Adipocyte (in vitro differentiated cells): ENCODE measurements around the gene LFNG.

ENCODE experiments used
- DNase-seq: peaks from one replicate; pipeline ENCODE4 v3.0.0-alpha.2; 2015; ENCODE audit warnings: low read depth
- H3K27me3 ChIP-seq: replicated peaks from 2 replicates; pipeline ENCODE4 v1.7.0; 2013; ENCODE audit warnings: mild to moderate bottlenecking, low read length, moderate library complexity; ENCODE audit not compliant: control insufficient read depth, insufficient read depth
- H3K36me3 ChIP-seq: 2 replicates; pipeline ENCODE4 v1.7.0; 2013; ENCODE audit warnings: low read length, mild to moderate bottlenecking, moderate library complexity; ENCODE audit not compliant: control insufficient read depth, insufficient read depth, severe bottlenecking
- H3K4me1 ChIP-seq: 2 replicates; pipeline ENCODE4 v1.7.0; 2013; ENCODE audit warnings: mild to moderate bottlenecking, low read length, moderate library complexity; ENCODE audit not compliant: control insufficient read depth, insufficient read depth
- H3K4me3 ChIP-seq: 2 replicates; pipeline ENCODE4 v1.7.0; 2013; ENCODE audit warnings: mild to moderate bottlenecking, low read length, moderate library complexity
- H3K9ac ChIP-seq: 2 replicates; pipeline ENCODE4 v1.7.0; 2013; ENCODE audit warnings: mild to moderate bottlenecking, low read length, moderate library complexity
- H3K9me3 ChIP-seq: 2 replicates; pipeline ENCODE4 v1.7.0; 2013; ENCODE audit warnings: mild to moderate bottlenecking, low read length, moderate library complexity; ENCODE audit not compliant: control insufficient read depth

Gene LFNG

GRCh38 chr7:2566348-2566889, 46.8 kb downstream of the LFNG start:
- H3K36me3 ChIP-seq: peaks cover 3% of the 10 kb centered on the region
- H3K4me1 ChIP-seq: peaks cover 10% of the 10 kb centered on the region
- no peak for DNase-seq
- H3K27me3 ChIP-seq: no peaks in the 10 kb centered on the region
- H3K4me3 ChIP-seq: peak overlapping the region; percentile 64
- peak overlapping the region; percentile 35 for H3K9ac ChIP-seq
- H3K9me3 ChIP-seq: no peaks in the 10 kb centered on the region

DNA sequence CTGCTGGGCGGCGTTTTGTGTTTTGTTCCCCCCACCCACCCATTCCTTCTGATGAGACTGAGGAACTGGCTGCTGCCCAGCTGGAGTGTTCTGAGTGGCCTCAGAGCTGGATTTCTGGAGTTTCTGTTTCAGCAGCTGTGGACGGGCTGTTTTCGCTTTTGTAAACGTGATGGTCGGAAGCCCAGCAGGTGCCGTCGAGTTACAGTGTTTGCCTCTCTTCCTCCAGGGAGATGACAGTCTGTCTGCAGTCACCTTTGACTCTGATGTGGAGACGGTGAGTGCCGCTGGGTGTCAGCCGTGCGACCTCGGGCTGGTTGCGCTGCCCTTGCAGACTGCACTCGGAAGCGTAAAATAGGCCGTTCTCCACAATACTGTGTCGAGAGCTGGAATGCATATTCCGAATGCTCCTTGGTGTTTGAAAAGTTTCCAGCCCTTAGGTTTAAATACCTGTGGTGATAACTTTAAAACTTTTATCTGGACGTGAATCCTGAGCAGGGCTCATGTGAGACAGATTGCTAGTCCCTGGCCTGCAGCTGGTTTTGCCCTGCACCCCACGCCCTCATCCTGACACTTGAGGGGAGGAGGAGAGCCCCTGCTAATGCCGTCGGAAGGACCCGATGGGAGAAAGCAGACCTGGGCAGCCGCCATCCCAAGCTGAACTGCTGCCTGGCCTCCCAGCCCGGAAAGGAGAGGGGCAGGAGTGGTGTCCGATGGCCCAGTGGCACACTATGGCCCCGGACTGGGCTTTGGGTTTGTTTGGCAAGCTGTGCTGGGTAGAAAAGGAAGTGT, 47.5 kb downstream of the LFNG start:
- Histone ChIP-seq H3K27me3 (no peaks in the 10 kb centered on the region), H3K9me3 (no peaks in the 10 kb centered on the region)

DNA sequence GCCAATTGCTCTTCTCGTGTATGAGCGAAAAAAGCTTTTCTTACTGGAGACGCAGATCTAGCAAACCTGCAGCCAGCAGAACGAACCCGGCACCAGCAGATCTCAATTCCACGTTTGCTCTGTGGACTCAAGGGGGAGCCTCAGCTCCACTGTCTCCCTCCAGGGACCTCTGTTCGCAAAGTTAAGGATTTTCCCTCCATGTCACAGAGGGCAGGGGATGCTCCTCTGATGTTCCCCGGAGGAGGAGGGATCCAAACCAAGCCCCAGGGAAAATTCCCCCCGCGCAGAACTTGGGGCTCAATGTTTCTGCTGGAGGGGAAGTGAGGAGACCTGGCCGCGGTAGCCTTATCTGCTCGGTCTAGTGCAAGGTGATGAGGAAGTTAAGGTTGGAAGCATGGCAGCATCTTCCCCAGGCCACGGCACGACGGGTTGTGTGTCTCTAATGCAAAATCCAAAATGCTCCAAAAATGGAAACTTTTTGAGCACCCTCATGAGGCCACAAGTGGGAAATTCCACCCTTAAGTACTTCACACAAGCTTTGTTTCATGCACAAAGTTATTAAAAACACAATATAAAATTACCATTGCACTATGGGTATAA, 48.2 kb downstream of the LFNG start:
- no peak overlapping the region for H3K4me3 ChIP-seq
- no peaks in the 10 kb centered on the region for H3K9me3 ChIP-seq
- H3K4me1 ChIP-seq: peaks cover 10% of the 10 kb centered on the region
- H3K36me3 ChIP-seq: peaks cover 14% of the 10 kb centered on the region
- H3K9ac ChIP-seq: no peak overlapping the region
- peak; percentile 35 for DNase-seq
- H3K27me3 ChIP-seq: no peaks in the 10 kb centered on the region

More for the DNA sequence above, 47.5 kb downstream of the LFNG start:
- peaks cover 10% of the 10 kb centered on the region for H3K4me1 ChIP-seq
- H3K9ac ChIP-seq: peak overlapping the region; percentile 35
- peak overlapping the region; percentile 64 for H3K4me3 ChIP-seq
- no peak for DNase-seq
- peaks cover 10% of the 10 kb centered on the region for H3K36me3 ChIP-seq

GRCh38 chr7:2568521-2569223, 49.1 kb downstream of the LFNG start:
- no peak for DNase-seq
- H3K9ac ChIP-seq: no peak overlapping the region
- H3K4me3 ChIP-seq: no peak overlapping the region
- H3K27me3 ChIP-seq: no peaks in the 10 kb centered on the region
- H3K4me1 ChIP-seq: peaks cover 10% of the 10 kb centered on the region
- H3K36me3 ChIP-seq: peaks cover 20% of the 10 kb centered on the region
- no peaks in the 10 kb centered on the region for H3K9me3 ChIP-seq

GRCh38 chr7:2569421-2569820, 49.8 kb downstream of the LFNG start:
- H3K36me3 ChIP-seq: peaks cover 28% of the 10 kb centered on the region
- H3K9ac ChIP-seq: no peak overlapping the region

GRCh38 chr7:2570021-2570420, 50.4 kb downstream of the LFNG start:
- Histone ChIP-seq H3K27me3 (no peaks in the 10 kb centered on the region), H3K4me3 (no peak overlapping the region), H3K9me3 (no peaks in the 10 kb centered on the region), H3K4me1 (peaks cover 10% of the 10 kb centered on the region), H3K36me3 (peaks cover 30% of the 10 kb centered on the region), H3K9ac (no peak overlapping the region)
- no peak for DNase-seq

More at GRCh38 chr7:2569421-2569820, 49.8 kb downstream of the LFNG start:
- peaks cover 10% of the 10 kb centered on the region for H3K4me1 ChIP-seq
- no peak for DNase-seq
- no peak overlapping the region for H3K4me3 ChIP-seq
- no peaks in the 10 kb centered on the region for H3K27me3 ChIP-seq
- no peaks in the 10 kb centered on the region for H3K9me3 ChIP-seq

DNA sequence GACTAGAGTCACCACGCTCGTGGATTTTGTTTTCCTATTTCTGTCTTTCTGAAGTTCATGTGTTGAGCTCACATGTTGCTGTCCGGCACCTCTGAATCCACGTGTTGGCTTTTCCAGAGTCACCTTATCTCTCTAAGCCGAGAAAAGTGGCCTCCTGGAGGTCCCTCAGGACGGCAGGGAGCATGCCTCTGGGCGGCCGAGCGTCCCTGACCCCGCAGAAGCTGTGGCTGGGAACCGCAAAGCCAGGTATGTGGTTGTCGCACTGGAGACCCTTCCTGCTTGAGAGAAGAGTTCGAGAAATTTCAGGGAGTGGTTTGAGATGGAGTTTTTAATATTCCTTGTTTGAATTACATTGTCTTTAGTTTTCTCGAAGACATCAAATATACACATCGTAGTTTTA, 51.8 kb downstream of the LFNG start:
- peaks cover 30% of the 10 kb centered on the region for H3K36me3 ChIP-seq
- H3K27me3 ChIP-seq: no peaks in the 10 kb centered on the region
- H3K4me3 ChIP-seq: no peak overlapping the region
- no peak overlapping the region for H3K9ac ChIP-seq
- peaks cover 10% of the 10 kb centered on the region for H3K4me1 ChIP-seq
- no peaks in the 10 kb centered on the region for H3K9me3 ChIP-seq
- no peak for DNase-seq

DNA sequence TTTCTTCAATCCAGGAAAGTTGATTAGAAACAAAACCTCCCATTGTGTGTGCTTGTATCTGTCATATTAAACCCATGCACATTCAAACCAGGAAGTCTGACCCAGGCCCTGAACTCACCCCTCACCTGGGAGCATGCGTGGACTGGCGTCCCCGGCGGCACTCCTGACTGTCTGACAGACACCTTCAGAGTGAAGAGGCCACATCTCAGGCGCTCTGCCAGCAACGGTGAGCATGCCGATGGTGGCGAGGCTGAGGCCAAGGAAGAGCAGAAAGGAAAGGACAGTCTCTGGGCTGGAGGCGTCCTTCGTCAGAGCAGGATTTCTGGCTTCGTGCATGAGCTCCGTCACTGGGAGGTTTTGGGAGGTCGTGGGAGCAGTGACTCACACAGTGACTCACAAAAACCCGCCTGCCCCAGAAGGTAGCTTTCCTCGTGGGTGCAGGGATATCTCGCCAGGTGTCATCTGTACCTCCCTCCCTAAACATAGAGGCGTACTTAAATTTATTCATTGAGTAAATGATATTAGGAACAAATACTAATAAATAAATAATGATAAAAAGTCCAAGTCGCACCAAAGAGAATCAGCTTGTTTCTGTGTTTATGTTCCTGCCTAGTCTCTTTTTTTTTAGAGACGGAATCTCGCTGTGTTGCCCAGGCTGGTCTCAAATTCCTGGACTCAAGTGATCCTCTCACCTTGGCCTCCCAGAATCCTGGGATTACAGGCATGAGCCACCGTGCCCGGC, 52.7 kb downstream of the LFNG start:
- Histone ChIP-seq H3K9me3 (no peaks in the 10 kb centered on the region), H3K4me1 (peaks cover 2% of the 10 kb centered on the region), H3K36me3 (peaks cover 30% of the 10 kb centered on the region), H3K9ac (no peak overlapping the region), H3K27me3 (no peaks in the 10 kb centered on the region), H3K4me3 (no peak overlapping the region)
- DNase-seq: peak; percentile 46

- no peaks in the 10 kb centered on the region for H3K4me1 ChIP-seq
- DNase-seq: no peak
- no peak overlapping the region for H3K9ac ChIP-seq
- no peaks in the 10 kb centered on the region for H3K9me3 ChIP-seq
- H3K4me3 ChIP-seq: no peak overlapping the region
- no peaks in the 10 kb centered on the region for H3K27me3 ChIP-seq
- H3K36me3 ChIP-seq: peaks cover 38% of the 10 kb centered on the region
These were observed 54.2 kb downstream of the LFNG start for GRCh38 chr7:2573761-2574160.

DNA sequence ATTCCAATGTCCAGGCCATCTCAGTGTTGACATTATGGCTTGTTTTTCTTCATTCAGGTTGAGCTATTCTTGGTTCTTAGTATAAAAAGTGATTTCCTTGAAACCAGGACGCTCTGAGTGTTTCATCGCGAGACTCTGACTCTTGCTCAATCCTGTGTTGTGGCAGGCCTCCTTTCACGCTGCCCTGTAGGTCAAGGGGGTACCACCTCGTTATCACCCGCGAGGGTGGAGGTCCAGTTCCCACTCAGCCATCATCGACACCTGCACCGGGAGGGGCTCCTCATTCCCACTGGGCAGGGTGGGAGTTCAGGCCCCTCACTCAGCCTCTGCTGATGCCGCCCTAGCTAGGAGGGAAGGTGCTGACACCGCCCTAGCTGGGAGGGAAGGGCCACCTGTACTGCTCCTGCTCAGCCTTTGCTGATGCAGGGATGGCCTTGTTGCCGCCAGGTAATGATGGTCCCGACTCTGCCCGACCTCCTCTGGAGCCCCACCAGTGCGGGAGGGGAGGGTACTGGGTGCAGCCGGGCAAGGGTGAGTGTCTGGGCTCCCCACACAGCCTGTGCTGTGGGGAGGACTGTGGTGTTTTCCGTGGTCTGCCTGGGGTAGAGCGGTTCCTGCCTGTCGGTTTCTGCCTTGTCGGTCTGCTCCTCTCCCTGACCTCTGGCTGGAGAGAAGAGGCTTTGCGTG, 55.6 kb downstream of the LFNG start:
- Histone ChIP-seq H3K9me3 (no peaks in the 10 kb centered on the region), H3K27me3 (no peaks in the 10 kb centered on the region), H3K4me3 (no peak overlapping the region), H3K9ac (no peak overlapping the region), H3K4me1 (no peaks in the 10 kb centered on the region), H3K36me3 (peaks cover 44% of the 10 kb centered on the region)
- no peak for DNase-seq
